Stimulated activated CD4-positive, alpha-beta T cell treated with anti-CD3 and anti-CD28 coated beads, TNF-alpha, amount 100 ng/mL, for 24 hours (primary cell): ENCODE data around the gene HOXD13.
A peak's percentile ranks its signal among the peaks of the same experiment; 100 is the strongest.

Experiments used
- DNase-seq, 3 experiments: peaks; one replicate each; pipeline ENCODE4 v3.0.0-alpha.2; 2020; ENCODE audit warnings: low read depth in 3 of 3

HOXD13 gene

DNA sequence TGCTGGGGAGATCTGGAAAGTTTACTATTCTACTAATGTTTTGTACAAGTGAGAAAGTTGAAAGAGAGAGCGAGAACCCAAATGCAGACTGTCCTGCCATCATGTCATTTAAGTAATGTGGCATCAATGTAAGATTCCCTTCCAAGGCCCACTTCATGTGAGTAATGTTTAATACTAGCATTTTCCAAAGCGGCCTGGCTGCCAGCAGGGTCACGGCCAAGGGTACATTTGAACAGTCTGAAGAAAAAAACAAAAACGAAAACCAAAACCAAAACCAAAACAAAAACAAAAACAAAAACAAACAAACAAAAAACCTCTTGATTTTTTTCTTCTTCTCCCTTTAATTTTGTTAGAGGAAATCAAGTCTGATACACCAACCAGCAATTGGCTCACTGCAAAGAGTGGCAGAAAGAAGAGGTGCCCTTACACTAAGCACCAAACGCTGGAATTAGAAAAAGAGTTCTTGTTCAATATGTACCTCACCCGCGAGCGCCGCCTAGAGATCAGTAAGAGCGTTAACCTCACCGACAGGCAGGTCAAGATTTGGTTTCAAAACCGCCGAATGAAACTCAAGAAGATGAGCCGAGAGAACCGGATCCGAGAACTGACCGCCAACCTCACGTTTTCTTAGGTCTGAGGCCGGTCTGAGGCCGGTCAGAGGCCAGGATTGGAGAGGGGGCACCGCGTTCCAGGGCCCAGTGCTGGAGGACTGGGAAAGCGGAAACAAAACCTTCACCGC is 26.2 kb downstream of the HOXD13 start:
- DNase-seq: no peak

DNA sequence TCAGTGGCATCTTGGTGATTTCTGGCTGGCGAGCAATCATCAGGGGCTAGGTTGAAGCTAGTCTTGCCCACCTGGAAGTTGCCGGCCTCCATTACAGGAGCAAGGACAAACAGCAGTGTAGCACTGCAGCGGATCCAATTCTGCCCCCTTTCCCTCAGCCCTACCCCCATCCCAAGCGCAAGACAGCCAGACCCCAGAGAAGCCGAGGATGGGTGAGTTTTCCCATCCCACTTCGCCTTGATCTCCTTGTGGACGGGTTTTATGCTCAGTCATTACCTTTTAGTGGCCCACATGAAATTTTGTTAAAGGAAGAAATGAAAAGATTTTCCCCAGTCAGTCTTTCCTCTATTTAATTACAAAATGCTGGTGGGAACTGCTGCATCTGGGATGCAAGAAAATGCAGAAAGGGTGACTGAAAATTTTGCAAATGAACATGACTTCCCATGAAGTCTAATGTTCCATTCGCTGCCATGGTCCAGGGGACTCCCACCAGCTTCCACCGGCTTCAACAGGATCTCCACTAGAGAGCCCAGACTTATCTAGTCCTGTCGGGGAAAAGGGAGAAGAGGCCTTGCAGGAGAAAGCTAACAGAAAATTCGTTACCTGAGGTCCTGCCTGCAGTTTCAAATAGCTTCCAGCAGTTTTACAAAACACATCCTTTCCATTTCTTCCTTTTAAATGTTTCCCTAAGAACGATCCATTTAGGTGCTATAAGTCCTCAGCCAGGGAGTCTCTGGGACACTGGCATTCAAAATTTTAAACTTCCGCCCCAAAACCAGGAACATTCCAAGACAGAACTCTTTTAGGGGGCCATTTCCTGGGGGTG is 28.1 kb downstream of the HOXD13 start:
- DNase-seq: no peak

DNA sequence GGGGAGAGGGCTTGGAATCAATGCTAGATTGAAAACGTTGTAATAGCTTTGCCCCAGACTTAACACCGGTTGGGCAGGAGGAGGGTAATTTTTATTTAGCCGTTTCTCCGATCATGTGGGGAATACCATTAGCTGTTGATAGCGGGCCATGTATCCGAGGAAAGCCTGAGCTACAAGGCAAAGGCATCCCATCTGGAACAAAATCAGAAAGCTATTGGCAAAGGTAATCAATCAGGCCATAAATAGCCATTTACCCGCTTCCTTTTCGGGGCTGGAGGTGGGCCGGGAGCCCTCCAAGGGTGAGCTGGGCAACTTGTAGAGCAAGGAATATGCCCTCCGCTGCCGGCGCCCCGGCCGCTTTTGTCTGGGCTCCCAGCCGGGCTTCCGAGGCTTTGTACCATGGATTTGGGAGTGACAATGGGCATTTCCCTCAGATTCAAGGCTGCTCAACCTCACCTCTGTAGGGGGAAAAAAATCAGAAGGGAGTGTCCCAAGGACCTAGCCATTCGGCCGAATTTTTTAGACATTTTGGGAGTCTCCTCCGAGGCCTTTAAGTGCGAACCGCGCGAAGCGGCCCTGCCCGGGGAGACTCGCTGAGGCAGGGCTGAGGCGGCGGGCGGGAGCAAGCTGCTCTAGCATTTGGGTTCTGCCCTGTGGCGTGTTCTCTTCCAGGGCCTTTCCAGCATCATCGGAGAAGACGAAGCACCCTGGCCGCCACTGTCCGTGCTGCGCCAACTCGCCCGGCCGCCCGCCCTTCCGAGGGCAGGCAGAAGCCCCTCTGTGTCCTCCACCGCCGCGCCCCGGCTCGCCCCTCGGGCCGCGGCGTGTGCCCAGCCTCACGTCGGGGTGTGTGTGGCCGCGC is 28.9 kb downstream of the HOXD13 start:
- DNase-seq: no peak

DNA sequence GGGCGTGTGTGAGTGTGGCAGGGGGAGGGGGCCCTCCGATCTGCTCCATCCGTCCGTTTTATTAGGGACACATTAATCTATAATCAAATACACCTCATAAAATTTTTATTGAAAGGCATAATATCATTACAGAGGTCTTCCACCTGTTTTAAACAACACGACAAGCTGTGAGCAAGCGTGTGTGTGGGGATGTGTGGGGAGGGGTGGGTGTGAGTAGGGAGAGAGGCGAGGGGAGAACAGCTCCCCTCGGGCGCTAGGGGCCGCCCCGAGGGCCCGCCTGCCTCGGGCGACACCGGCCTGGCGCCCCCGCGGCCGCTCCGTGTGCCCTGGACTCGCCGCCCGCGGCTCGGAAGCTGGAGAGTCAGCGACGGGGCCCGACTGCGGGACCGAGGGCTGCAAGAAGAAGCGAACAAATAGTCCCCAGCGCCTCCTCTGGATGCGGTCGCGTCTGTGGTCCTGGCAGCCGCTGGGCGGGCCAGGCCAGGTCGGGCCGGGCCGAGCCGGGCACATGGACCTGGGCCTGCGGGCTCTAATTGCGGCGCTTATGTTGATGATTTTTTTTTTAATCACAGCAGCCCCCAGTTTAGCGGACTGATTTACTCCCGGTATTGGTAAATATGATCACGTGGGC is 29.6 kb downstream of the HOXD13 start:
- no peak for DNase-seq

DNA sequence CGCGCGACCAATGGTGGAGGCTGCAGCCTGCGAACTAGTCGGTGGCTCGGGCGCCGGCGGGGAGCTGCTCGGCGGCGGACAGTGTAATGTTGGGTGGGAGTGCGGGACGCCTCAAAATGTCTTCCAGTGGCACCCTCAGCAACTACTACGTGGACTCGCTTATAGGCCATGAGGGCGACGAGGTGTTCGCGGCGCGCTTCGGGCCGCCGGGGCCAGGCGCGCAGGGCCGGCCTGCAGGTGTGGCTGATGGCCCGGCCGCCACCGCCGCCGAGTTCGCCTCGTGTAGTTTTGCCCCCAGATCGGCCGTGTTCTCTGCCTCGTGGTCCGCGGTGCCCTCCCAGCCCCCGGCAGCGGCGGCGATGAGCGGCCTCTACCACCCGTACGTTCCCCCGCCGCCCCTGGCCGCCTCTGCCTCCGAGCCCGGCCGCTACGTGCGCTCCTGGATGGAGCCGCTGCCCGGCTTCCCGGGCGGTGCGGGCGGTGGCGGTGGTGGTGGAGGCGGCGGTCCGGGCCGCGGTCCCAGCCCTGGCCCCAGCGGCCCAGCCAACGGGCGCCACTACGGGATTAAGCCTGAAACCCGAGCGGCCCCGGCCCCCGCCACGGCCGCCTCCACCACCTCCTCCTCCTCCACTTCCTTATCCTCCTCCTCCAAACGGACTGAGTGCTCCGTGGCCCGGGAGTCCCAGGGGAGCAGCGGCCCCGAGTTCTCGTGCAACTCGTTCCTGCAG is 30.3 kb downstream of the HOXD13 start, which contains the start of gene HOXD9:
HOXD9 (plus strand) TSS at position 37 of the 728 bp plus-strand sequence; CDS start at position 87, 50 bp downstream.
- no peak for DNase-seq

DNA sequence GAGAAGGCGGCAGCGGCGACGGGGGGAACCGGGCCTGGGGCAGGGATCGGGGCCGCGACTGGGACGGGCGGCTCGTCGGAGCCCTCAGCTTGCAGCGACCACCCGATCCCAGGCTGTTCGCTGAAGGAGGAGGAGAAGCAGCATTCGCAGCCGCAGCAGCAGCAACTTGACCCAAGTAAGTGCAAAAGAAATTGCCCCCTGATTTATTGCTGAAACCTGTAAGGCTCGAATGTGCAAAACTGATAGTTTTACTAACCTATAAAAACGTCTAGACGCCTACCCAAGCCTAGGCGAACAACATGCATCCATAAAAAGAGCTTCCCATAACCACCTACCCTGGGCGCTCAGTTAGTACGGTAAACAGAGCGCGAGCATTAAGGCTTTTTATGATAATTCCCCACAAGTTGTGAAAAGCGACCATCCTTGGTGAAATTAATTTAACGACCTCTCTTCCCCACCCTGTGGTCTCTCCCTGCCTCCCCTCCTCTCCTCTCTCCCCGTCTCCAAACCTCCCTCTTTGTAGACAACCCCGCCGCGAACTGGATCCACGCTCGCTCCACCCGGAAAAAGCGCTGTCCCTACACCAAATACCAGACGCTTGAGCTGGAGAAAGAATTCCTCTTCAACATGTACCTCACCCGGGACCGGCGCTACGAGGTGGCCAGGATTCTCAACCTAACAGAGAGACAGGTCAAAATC is 31.0 kb downstream of the HOXD13 start:
- no peak for DNase-seq

DNA sequence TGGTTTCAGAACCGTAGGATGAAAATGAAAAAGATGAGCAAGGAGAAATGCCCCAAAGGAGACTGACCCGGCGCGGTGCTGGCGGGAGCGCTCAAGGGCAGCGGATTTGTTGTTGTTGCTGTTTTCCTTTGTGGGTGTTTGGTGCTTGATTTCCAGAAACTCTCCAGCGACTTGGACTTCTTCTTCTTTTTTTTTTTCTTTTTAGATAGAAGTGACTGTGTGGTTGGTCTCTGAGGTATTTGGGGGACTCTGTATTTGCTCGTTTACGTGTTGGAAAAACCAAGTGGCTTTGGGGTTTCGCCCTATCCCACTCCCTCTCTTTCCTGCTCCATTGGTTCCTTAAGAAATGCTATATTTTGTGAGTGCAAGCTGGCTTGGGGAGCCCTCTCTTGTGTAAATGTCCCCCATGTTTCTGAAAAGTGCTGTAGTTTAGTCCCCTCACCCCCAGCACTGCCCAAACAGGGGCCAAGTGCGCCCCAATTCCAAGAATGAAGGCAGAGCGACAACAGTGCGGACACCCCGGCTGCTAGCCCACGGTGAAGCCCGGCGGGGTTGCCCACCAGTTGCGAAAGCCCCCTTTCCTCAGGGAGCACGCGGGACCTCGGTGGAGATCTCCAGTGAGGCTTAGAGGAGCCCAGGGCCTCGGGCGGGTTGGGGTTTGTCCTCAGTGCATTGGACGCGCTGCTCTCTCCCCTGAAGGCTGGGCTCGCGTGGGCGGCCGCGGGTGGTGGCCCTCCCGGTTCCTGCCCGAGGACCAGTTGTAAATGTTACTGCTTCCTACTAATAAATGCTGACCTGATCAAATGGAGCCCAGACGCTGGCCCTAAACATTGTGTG is 31.8 kb downstream of the HOXD13 start:
- no peak for DNase-seq

DNA sequence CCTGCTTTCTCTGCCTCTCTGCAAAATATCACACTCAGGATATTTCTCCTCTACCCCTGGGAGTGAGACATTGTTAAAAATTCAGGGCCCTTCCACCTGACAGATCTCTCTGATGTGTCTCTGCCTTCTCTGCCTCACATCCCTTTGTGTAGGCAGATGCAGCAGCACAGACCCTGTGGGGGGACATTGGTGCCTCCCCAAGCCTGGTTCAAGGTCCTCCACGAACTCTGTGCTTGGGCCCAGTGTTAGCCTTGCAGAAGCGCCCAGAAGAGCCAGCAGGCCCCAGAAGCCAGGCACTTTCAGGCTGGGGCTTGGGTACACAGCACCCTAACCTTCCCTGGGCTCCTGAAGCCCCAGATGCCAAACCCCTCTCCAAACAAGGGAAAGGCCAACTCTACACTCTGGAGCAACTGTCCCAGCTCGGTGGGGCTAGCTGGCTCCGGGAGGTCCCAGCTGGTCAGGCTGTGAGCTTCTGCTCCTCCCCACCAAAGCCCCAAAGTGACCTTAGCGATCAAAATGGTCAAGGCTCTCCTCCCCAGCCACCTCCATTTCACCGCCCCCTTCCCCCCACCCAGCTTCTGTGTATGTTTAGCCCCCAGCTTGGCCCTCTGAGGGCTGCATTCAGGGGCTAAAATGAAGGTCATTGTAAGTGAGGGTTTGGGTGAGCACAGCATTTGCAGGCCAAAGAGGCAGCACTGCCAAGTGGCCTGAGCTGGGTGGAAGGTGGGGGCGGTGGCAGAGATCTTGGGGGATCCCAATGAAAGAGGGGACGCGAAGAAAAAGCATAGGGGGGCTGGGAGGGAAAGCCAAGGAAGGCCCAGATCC is 32.6 kb downstream of the HOXD13 start:
- no peak for DNase-seq

DNA sequence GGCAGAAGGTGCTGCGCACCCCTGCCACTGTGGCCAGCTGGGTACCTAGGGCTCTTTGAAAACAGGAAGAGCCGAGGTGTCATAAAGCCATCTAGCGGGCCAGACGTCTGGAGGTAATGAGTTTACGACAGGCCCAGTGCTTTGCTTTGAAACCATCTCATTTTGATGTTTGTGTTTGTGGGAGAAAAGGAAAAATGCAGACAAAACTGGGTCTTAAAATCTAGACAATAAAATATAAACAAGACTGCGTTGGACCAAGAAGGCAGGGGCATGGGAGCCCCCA is 33.2 kb downstream of the HOXD13 start:
- DNase-seq: no peak

DNA sequence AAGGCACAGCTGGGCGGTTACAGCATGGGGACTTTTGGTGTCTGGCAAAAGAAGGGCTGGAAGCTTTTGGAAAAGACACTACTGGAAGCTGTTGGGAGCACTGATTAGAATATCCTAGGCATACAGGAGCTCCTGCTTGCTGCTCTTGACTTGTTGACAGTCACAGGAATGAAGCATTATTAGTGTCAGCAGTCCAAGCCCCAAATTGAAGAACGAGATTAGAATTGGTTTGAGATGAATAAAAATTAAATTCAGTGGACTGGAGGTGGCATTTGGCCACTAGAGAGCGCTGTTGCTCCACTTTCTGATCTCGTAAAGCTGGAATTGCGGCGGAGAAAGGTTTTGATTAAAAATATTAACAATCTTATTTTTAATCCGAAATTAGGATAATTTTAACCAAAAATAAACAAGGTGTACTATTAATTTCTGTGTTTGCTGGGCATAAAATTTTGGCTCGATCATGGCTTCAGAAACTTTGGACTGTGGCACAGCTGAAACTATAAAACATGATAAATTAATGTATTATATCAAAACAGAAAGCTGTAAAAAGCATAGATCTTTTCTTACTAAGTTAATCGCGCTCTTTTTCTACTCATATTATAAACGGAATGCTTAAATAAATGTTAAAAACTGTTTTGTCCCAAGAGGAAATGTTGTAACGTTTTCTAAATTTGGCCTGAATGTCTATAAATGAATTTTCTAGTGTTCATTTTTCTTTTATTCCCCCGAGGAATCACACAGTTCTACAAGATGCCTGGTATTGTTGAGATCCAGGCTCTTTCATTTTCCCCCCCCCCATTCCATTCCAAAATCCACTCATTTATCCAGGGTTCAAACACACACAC is 34.6 kb downstream of the HOXD13 start:
- DNase-seq: peak; percentile 42 to 62 (median 57)

DNA sequence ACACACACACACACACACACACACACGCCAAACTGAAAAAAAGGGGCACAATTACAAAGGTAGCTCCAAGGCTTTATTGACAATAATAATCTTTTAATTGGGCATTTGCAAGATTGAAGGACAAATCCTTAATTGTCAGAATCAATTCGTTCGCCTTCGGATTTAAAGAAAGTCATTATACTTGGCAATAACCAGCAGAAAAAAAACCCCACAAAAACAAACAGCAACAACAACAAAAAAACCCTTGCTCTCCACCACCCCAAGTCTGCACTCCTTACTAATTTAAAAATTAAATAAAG is 35.2 kb downstream of the HOXD13 start:
- no peak for DNase-seq

DNA sequence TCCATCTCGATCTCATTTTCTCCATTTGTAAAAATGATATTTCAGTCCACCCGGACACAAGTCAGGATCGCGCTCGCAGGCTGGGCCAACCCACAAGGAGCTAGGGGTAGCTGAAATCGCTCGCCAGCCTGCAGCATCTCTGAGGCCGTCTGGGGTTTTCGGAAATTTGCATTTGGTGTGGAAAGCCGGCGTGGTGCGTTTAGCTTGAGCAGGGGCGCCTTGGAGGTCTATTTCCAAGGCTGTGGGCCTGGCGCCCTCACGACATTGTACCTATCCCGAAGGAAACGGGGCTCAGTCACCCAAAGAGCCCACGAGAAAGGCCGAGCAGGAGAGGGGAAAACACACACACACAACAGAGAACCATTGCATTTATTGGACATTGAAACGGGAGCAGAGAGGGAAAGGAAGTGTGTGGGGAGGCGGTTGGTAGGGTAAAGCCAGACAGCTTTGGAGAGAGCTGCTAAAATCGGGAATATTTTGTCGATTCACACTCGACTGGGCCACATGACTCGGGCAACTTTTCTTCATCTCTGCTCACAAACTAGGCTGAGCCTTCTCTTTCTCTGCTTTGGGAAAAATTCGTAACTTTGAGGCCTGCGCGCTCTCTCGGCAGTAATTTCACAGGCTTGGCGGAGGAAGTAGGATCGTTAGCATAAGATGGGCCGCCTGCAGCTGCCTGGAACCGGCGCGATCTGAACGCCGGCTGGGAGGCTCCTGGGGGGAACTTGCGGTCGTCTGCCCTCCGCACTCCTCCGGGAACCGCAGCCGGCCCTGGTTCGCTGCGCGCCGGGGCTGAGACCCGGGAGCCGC is 35.9 kb downstream of the HOXD13 start:
- no peak for DNase-seq

DNA sequence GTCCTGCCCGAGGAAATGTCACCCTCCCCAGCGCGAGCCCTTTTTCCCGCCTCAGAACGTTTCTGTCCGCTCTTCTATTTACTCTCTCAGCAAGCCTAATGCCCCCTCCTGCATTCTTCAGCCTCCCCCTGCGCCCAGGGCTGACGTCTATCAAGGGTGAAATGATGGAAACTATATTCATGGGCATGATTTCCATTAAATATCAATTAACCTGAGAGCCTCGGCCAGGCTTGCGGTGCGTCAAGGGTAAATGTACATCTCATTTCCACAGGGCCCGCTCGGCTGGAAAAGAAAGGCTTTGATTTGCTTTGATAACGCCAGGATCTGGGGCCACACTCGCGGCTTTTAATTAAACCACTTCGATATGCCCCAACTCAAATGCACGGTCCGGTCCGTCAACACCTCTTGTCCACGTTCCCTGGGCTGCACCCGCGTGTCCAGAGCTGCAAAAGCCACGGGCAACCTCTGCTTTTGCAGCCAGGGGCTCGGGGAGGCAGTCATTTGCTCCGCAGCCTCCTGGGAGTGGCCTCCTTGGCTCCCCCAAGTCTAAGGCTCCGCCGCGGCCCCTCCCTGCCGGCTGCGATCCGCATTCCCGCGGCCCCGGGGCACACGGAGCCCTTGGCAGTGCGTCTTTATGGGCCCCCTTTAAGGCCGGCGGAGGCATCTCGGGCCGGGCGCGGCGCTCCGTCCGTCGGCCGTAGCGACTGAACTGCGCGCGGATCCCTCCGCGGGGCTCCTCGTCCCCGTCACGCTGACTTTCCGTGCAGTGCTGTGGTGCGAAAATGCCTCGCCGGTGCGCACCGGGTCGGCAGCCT is 36.7 kb downstream of the HOXD13 start, which contains the start of gene HOXD8:
HOXD8 (plus strand) TSS at position 724 of the 815 bp plus-strand sequence. CDS start 662 bp downstream, outside the sequence.
- DNase-seq: no peak

DNA sequence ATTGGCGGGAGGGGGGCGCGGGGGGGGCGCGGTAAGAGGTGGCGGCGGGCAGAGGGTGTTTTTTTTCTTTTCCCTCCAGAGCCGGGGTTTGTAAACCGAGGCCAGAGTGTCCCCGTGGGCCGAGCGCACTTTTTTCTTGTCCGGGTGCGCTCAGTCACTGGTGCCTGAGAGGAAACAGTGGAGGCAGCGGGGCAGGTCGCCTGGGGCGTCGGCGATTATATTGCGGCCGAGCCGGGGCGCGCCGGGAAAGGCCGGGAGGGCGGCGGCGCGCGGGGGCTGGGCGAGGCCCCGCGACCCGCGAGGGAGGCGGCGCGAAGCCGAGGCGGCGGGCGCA is 37.3 kb downstream of the HOXD13 start:
- no peak for DNase-seq

DNA sequence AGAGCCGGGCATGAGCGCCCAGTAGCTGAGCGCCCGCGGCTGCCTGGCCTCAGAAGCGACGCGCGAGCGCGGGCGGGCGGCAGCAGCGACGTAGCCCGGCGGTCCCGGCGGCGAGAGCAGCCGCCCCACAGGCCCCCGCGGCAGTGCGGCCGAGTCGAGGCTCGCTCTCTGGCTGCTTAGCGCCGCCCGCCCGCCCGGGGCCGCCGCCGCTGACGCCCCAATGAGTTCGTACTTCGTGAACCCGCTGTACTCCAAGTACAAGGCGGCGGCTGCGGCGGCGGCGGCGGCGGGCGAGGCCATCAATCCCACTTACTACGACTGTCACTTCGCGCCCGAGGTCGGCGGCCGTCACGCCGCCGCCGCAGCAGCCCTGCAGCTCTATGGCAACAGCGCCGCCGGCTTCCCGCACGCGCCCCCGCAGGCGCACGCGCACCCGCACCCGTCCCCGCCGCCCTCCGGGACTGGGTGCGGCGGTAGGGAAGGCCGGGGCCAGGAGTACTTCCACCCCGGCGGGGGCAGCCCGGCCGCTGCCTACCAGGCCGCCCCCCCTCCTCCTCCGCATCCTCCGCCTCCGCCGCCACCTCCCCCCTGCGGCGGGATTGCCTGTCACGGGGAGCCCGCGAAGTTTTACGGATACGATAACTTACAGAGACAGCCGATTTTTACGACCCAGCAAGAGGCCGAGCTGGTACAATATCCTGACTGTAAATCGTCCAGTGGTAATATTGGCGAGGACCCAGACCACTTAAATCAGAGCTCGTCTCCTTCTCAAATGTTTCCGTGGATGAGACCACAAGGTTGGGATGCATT is 37.8 kb downstream of the HOXD13 start:
- DNase-seq: no peak
